ENCODE results near the gene C2orf72.
"Not testable (repeated sequence)": the region's sequence is repeated elsewhere in the genome, so short reads cannot be mapped to it uniquely, and the experiment has no call there.

Gene C2orf72

DNA sequence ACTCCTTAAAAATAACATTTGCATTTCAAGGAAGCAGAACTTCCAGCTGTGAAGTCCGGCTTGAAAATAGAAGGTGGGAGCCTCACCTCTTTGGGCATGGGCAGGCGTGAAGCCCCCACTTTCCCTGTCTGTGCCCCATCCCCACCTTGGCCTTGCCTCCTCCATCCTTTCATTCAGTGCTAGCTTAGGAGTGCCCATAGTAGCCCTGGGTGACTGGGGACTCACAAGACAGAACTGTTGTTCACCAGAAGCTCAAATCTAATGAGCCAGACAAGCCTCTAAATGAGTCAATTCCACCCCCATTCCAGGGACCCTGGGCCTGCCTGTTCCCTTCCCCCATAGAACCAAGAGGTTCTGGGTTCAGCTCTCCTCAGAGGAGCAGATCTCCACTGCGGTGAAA is 21.4 kb upstream of the C2orf72 start:
- DNase-seq: no peak

DNA sequence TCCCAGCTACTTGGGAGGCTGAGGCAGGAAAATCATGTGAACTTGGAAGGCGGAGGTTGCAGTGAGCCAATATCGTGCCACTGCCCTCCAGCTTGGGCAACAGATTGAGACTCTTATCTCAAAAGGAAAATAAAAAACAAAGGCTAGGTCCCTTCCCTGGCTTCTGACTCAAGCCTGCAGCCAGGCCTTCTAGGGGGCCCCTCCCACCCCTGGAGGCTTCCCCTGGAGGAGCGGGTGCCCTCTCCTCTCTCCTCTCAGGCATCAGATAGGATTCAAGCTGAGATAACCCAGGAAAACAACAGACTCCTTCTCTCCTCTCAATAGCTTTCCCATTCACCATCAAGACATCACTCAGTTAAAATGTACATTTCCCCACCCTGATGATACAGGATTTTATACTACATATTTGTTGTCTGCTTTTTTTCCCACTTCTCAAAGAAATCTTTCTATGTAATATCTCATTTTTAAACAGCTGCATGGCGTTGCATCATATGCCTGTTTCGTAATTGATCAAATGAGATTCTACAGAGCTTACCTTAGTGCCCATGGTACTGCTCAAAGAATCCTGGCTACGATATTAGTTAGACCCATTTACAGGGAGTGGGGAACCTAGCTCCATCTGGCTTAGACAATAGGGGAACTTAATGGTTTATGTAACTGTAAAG is 20.6 kb upstream of the C2orf72 start:
- DNase-seq: no peak

DNA sequence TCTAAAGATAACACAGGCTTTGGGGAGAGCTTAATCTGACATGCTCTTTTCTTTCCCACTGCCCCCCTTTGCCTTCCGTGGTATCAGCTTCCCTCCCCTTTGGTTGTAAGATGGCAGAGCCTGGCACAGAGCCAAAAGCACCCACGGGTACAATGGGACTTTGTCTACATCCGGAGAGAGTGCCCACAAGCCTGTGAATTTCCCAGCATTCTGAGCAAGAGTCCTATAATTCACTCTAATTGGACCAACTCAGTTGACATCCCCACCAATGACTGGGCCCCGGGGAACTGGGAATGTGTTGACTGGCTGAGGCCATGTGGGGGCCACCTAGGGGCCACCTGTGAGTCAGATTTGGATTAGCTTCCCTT is 20.1 kb upstream of the C2orf72 start:
- no peak for DNase-seq

DNA sequence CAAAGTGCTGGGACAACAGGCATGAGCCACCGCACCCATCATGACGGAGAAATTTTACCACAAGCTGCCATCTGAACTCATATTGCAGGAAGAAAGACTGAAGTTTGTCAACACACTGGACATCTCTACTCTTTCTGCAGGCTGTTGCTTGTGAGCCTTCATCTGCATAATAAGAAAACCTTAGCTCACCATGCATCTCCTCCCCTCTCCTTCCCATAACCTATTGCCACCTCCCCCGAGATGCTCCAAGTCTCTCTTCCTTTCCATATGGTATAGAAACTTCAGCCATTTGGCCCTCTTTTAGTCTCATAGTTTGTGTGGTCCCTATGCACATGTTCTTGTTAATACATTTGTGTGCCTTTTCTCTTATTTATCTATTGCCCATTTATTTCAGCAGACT is 19.1 kb upstream of the C2orf72 start:
- no peak for DNase-seq

DNA sequence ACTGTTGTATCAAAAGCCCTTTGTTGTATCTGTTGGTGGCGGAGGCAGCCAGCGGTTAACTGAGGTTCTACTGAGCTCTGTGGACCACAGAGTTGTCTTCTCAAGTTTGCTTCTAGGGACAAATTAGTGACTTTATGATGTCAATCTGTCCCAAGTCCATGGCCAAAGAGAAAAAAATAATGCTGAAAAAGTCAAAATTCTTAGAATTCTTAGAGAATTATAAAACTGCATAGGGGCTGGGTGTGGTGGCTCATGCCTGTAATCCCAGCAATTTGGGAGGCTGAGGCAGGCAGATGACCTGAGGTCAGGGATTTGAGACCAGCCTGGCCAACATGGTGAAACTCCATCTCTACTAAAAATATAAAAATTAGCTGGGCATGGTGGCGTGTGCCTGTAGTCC is 12.3 kb upstream of the C2orf72 start:
- DNase-seq: not testable (repeated sequence)

DNA sequence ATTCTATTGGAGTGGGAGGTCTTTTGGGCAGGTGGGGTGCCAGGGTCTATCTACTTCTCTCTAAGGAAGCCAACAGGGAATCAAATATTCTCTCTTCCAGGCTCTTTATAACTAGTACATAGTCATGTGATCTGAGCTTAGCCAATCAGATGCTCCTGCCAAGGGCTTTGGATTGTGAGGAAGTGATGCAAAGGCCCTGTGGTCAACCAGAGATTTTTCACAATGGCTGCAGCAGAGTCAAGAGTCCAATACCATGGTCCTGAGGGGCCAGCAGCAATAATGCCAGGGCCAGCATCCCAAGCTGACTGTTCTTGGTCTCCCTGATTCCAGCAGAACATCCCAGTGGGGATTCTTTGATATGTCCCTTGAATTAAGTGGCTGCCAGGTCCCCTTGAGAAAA is 8.4 kb upstream of the C2orf72 start:
- no peak for DNase-seq

DNA sequence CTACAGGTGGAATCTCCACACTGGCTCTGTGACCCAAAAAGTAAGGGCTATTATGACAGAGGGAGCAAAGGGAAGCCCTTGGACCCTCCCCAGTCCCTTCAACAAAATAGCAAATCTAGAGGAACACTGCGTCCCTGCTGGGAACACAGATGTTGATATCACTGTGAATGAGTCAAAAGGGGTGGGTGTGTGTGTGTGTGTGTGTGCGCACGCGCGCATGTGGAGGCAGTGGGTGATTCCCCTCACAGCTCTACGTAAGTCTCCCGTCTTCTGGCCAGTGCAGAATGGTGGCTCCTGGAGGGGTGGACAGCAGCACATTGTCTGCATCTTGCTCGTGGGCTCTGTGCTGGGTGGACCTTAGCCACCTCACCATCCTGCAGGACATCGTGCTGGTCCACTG is 7.8 kb upstream of the C2orf72 start:
- no peak for DNase-seq

DNA sequence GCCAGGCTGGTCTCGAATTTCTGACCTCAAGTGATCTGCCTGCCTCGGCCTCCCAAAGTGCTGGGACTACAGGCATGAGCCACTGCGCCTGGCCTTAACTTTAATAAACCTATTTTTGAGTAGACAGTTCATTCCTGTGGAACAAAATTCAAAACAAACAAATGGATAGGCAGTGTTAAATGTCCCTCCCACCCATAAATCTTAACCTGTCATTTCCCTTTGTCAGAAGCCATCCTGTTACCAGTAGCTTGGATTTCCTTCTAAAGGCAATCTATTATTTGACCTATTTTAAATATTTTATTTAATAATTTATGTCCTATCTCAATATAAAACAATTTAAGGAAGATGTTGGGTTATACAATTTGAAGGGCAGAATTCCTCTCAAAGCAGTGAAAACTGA is 6.6 kb upstream of the C2orf72 start:
- no peak for DNase-seq

DNA sequence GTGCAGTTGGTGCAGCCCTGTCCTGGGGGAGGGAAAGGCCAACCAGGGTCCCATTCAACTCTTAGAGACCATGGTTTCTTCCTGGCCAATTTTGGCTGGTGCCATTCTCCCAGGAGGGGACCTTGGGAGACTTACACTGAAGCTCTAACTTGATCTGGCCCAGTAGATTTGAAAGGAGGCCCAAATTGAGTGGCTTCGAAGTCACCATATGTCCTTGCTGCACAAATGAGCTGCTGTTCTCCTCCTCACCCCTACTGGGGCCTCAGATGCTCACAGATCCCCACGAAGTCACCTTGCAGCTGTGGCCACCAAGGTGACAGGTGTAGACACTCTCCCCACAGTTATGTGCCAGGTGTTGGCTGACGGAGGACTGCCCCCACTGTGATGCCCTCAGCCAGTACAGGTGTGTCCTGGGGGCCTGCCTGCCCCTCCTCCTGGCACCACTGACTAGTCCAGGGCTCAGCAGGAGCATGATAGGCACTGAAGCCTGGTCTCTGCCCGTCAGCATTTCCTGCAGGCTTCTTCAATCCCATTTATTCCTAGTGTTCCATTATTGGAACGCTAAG is 4.7 kb upstream of the C2orf72 start:
- DNase-seq: no peak

DNA sequence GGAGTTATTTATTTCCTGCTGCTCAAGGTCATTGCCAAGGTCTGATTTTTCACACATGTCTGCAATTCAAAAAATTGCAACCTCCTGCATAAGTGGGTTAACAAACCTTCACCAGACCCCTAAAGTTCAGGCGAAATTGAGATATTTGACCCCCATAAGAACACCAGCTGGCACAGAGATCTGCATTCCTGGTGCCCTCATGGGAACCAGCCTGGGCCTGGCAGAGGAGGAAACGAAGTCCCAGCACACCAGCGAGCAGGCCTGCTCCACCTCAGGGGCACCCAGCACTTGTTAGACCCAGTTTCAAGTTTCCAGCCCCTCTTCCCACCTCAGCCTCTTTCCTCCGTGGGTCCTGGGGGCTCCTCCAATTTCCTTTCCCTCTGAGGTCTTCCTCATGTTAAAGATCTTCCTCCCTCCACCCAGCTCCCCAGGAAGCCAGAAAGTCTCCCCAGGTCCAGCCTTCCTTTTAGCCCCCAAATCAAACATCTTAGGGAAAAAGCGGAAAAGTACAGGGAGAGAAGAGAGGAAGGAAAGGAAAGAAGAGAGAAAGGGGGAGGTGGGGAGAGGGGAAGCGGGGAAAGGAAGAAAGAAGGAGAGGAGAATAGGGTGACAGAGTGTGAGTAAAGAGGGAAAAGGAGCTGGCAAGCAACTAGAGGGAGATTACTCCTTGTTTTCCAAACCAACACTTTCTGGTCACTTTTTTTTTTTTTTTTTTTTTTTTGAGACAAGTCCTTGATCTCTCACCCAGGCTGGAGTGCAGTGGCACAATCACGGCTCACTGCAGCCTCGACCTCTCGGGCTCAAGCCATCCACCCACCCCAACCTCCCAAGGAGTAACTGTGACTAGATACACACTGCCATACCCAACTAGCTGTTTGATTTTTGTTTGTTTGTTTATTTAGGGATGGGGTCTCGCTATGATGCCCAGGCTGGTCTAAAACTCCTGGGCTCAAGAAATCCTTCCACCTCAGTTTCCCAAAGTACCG is 3.9 kb upstream of the C2orf72 start:
- no peak for DNase-seq

DNA sequence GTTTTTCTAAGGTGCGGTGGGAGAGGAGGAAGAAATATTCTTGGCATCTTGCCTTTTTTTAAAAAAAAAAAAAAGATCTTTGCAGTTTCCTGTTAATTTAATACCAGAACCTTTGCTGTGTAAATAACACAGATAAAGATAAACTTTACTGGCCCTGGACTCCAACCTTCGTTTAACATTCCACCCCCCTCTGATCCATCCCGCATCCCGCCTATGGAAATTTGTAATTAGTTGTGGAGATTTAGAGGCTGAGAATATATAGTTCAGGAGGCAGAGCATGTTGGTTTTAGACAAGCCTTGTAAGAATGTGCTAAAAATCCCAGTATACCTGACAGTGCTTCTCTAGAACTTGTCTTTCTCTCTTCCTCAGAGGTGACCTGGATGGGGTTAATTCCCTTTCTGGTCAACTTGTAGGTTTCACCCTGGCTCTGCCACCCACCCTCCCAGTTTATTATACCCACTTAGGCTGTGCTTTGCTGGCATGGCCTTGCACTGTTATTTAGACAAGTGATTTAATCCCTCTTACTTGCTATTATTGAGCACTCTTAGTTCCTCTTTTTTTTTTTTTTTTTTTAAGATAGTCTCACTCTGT is 2.9 kb upstream of the C2orf72 start:
- no peak for DNase-seq

DNA sequence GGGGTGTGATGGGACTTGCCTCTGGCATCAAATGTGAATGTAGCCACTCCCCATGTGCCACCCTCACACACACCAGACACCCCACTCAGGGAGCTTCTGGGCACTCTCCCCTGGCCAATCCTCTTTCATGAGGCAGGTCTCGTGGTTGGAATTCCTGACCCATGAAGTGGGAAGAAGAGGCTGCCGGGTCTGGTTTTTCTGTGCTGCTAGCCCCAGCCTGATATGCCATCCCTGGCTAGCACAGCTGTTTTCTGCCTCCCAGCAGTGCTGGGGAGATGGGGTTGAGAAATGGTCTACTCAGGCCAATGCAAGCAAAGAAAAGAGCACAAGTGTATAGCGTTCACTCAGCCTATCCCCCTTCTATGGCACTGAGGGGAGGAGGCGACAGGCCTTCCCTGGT is 1.2 kb upstream of the C2orf72 start:
- DNase-seq: no peak

DNA sequence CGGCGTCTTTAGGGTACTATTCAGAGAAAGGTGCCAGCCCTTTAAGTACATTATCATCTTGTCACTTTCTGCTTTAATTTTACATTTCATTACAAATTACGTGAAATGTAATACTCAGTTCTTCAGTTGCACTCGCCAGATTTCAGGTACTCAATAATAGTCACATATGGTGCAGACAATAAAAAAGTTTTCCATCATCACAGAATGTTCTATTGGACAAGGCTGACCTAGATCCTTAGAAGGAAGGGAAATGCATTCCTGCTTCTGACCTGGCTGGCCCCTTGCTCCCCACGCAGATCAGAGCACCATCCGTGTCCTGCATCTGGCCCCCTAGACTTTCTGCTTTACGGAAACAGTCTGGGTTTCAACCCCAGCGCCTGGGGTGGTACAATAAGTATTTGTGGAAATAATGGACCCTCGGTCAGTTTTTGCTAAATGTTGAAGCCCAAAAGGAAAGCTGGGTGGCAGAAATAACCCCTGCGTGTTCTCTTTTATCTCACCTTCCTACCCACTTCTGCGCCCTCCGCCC is 681 bp upstream of the C2orf72 start:
- no peak for DNase-seq

DNA sequence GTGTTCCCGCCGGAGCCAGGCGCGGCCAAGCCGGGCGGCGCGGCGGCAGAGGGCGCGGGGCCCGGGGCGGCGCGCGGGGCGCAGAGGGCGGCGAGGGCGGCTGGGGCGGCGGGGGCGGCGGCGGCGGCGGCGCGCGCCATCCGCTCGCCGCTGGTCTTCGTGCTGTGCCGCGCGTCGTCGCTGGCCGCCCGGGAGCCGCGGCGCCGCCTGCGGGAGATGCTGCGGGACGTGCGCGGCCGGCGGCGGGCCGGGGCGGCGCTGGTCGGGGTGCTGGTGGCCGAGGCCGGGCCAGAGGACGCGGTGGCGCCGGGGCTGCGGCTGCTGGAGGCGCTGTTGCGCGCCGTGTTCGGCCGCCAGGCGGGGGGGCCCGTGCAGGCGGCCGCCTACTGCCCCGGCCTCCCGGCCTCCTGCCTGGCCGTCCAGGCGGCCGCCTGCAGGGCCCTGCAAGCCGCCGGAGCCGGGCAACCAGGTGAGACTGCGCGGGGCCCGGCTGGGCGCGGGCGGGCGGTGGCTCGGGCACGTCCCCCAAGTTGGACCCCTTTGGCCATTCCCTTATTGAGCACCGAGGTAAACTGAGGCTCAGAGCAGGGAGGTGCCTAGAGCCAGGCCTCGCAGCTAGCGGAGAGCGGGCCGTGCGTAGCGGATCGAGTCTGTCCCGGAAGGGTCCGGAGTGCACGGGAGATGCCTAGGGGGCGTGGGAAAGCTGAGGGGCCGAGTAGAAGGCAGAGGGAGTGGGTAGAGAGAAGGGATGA is 584 bp downstream of the C2orf72 start:
- DNase-seq: no peak

DNA sequence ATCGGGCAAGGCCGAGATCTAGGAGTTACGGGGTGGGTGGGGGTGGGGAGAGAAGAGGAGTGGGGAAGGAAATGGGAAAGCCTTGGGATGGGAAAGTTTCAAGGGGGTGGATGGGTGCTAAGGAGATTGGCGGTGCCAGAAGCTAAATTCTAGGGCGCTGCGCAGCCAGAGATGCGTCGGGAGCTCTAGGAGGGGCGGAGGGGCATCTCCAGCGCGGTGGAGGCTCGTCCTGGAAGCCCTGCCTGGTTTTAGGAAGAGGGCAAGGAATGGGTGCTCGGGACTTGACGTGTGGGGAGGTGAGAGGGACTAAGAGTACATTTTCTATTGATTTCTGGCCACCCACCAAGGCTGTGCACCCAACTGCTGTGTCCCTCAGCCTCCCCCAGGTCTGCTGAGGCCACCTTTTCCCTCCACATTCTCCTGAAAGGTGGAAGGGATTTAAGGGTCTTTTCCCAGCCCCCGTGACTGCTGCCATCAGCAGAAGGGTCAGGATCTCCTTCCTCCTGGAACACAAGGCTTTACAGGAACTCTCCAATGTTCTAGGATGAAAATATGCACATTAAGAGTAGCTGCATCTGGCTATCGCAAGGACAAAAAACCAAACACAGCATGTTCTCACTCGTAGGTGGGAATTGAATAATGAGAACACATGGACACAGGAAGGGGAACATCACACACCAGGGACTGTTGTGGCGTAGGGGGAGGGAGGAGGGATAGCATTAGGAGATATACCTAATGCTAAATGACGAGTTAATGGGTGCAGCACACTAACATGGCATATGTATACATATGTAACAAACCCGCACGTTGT is 1.4 kb downstream of the C2orf72 start:
- no peak for DNase-seq

DNA sequence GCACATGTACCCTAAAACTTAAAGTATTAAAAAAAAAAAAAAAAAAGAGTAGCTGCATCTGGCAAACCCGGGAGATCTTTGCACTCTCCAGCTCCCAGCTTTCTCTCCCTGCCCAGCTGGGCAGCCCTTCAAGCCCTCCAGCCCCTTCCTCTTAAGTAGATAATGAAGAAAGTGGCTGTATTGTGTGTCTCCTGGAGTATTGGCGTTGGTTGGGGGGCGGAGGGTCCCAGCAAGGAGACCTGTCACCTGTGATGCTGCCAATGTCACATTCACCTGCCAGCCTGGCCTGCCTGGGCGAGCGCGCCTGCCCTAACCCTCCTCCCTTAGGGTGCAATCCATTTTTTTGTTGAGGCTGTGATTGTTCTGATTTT is 2.0 kb downstream of the C2orf72 start:
- DNase-seq: no peak

DNA sequence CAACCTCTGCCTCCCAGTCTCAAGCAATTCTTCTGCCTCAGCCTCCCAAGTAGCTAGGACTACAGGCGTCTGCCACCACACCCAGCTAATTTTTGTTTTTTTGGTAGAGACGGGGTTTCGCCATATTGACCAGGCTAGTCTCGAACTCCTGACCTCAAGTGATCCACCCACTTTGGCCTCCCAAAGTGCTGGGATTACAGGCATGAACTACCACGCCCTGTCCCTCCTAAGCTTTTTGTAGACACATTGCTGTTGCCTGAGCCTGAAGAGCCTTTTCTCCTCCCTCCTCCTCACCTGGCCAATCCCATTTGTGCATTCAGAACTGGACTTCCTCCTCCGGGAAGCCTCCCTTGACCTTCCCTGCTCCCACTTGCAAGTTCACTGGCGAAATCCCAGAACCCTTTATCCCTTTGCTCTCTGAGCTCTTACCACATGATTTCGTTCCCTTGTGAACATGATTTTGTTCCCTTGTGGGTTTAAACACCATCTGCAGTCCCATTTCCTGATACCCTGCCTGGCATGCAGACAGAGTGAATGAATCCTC is 2.6 kb downstream of the C2orf72 start:
- DNase-seq: no peak

DNA sequence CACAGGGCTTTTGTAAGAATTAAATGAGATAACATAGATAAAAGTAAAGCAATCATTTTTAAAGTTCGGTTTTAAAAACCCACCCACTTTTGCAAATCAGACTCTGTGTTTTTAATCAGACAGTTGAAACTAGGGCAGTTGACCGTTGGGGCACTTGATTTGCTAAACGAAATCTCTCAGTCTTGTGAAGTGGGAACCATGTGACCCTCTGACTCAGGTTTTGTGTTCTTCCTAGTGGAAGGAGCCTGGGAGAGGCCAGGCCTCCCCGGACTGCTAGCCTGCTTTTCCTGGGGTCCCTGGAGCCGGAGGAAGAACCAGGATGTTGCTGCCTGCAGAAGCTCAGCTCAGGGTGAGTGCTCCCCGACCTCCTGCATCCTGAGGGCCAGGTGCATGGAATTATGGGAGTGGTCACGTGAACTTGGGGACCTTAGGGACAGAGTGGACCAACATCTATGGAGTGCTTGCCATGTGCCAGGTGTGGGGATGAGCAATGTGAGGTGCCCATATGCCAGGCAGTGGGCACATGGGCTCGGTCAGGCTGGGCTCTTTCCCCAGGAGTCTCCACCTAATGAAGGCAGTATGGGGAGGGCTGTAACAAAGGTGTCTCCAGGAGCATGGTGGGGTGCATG is 3.9 kb downstream of the C2orf72 start:
- no peak for DNase-seq

DNA sequence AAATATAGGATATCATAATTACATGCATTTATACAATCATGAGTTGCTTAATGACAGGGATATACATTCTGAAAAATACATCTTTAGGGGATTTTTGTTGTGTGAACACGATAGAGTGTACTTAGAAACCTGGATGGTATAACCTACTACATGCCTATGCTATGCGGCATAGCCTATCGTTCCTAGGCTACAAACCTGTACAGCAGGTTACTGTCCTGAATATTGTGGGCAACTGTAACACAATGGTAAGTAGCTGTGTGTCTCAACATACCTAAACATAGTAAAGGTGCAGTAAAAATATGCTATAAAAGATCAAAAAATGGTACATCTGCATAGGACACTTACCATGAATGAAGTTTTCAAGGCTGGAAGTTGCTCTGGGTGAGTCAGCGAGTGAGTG is 6.5 kb downstream of the C2orf72 start:
- DNase-seq: no peak

DNA sequence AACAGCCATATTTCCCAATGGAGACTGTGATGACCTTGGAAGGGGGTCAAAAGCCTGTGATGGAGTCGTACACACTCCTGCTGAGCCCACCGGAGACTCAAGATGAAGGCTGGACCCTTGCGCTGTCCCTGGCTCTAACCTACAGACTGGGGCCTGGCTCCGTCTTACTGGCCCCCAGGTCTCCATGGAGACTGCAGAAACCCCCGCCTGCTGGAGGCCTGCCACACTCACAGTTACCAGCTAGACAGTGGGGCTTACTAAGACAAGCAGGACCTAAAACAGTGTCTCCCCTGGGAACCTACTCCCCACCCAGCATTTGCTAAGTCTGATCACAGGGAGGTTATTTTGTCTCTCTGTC is 9.6 kb downstream of the C2orf72 start:
- no peak for DNase-seq

DNA sequence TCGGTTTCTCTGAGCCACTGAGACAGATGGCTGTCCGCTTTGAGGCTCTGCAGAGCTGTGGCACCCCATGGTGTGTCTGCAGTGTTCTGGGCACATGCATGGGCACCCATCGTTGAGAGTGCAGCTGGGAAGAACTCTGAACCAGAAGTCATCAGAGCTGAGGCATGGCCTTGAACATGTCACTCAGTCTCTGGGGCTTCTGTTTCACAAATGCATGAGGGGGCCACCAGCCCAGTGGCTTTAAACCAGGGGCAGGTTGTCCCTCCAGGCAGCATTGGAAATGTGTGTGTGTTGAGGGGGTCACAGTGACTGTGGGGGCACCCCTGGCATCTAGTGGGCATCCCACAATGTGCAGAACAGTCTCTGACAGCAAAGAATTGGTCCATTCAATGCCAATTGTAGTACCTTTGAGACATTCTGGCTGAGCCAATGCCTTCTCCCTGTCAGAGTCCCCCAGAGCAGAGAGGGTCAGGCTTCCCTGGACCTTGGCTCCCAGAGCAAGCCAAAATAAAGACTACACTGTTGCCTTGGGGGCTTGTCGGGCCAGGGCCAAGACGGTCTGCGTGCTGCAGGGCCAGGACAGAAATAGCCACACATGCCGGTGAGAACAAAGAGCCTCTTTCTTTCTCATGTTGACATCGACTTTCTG is 10.1 kb downstream of the C2orf72 start:
- DNase-seq: no peak

All from activated CD4-positive, CD25-positive, alpha-beta regulatory T cell (primary cell).